SK-N-MC (cell line): Measurements from ENCODE around the gene TARP.

Experiments
- DNase-seq: peaks from one replicate; pipeline ENCODE4 v3.0.0-alpha.2; 2011; ENCODE audit warnings: low read depth, low spot score
- H3K27ac ChIP-seq: fragments of 200-600 bp; sonication (generic); 2 replicates; pipeline ENCODE4 v1.5.1; 2016; ENCODE audit warnings: mixed run types
- H3K36me3 ChIP-seq: fragments of 200-600 bp; sonication (generic); 2 replicates; pipeline ENCODE4 v1.6.1; 2017; ENCODE audit warnings: antibody characterized with exemption, low read length, mixed read lengths; ENCODE audit not compliant: insufficient read depth
- H3K4me3 ChIP-seq: fragments of 200-600 bp; sonication (generic); 2 replicates; pipeline ENCODE4 v1.5.1; 2016
- H3K9ac ChIP-seq: fragments of 200-600 bp; sonication (generic); 2 replicates; pipeline ENCODE4 v1.8.0; 2017; ENCODE audit warnings: mixed run types, mixed read lengths; ENCODE audit not compliant: insufficient read length
- H3K9me3 ChIP-seq: fragments of 200-600 bp; sonication (generic); 2 replicates; pipeline ENCODE4 v1.6.1; 2017; ENCODE audit warnings: low read depth, mild to moderate bottlenecking, antibody characterized with exemption, low read length, moderate library complexity, mixed read lengths
- EZH2 ChIP-seq: fragments of 200-600 bp; sonication (generic); IDR thresholded peaks from one replicate; pipeline ENCODE4 v1.6.1; 2017; ENCODE audit warnings: antibody characterized with exemption
- FOXP2 ChIP-seq: optimal IDR thresholded peaks from 2 replicates; pipeline ENCODE3; 2011; ENCODE audit warnings: mild to moderate bottlenecking, moderate library complexity; ENCODE audit not compliant: insufficient read depth; ENCODE audit errors: extremely low read length, control extremely low read depth
- POLR2AphosphoS5 ChIP-seq: IDR thresholded peaks from 2 replicates; pipeline ENCODE4 v1.6.1; 2012; ENCODE audit warnings: mild to moderate bottlenecking, low read depth, low read length, borderline replicate concordance

TARP gene

DNA sequence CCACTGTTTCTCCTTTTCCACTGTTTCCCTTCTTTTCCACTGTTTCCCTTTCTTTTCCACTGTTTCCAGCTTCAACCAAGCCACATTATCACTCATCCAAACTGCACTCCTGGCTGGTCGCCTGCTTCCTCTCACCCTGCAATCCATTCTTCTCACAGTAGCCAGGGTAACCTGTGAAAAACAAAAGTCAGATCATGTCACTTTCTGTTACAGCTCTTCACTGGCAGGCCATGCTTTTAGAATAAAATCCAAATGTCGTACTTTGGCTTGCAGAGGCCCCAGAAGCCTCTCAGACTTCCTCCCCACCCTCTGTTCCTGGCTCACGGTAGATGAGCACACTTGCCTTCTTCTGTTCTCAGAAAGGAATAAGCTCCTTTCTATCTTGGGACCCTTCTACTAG is 61.5 kb downstream of the TARP start:
- H3K36me3 ChIP-seq: peaks cover 17% of the 10 kb centered on the region; the same call in 1 of the 2 replicates
- TF ChIP-seq EZH2: no peak
- no peak for TF ChIP-seq FOXP2
- TF ChIP-seq POLR2AphosphoS5: no peak
- DNase-seq: no peak
- no peak overlapping the region for H3K27ac ChIP-seq
- no peak overlapping the region for H3K9ac ChIP-seq
- H3K9me3 ChIP-seq: no peaks in the 10 kb centered on the region
- H3K4me3 ChIP-seq: no peak overlapping the region

- Histone ChIP-seq H3K36me3 (peaks cover 16% of the 10 kb centered on the region; the same call in 1 of the 2 replicates), H3K9ac (no peak overlapping the region)
Measured at GRCh38 chr7:38211486-38211885, 62.0 kb downstream of the TARP start.

More at GRCh38 chr7:38211486-38211885, 62.0 kb downstream of the TARP start:
- Histone ChIP-seq H3K9me3 (no peaks in the 10 kb centered on the region), H3K27ac (no peak overlapping the region), H3K4me3 (no peak overlapping the region)
- DNase-seq: no peak
- TF ChIP-seq POLR2AphosphoS5: no peak
- no peak for TF ChIP-seq EZH2
- no peak for TF ChIP-seq FOXP2
